PC-3 (cell line): Measurements from ENCODE around the gene SGSH.

ENCODE experiments used
- CTCF ChIP-seq: fragments of 300-600 bp; sonication (generic); conservative IDR thresholded peaks from 2 replicates; pipeline ENCODE4 v1.5.1; 2017; ENCODE audit warnings: antibody characterized with exemption, low read depth, mild to moderate bottlenecking, low read length
- EZH2phosphoT487 ChIP-seq: fragments of 300-600 bp; sonication (generic); IDR thresholded peaks from 2 replicates; pipeline ENCODE4 v1.6.1; 2018; ENCODE audit warnings: mild to moderate bottlenecking, antibody characterized with exemption, low read length, borderline replicate concordance

GRCh38 chr17:80253631-80254395, 33.7 kb upstream of the SGSH start:
- TF ChIP-seq CTCF (no peak), EZH2phosphoT487 (no peak)
